Measurements from ENCODE around the gene BOD1.

DNA sequence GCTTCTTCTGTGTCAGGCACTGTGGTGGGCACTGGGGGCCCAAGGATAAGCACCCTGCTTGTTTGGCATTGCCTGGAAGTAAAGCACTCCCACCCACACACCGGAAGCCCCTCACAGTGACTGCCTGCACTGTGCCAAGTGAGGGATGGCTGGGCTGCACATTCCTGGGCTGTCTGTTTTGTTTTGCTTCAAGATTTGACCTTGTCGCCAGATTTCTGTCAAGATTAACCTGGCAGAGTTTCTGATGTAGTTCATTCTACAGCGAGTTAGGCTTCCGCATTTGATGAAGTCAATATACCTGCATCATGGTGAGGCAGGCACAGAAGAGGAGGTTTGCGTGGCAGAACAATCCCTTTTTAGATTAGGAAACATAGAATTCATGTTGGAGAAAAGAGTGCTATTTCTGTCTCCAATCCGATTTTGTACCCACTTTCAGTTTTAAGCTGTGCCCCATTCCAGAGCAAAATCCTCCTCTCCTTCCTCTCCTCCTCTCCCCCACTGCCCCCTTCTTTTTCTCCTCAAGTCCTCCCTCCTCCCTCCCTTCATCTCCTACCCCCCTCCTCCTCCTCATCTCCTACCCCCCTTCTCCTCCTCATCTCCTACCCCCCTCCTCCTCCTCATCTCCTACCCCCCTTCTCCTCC, 14.4 kb upstream of the BOD1 start:
- TF ChIP-seq, protein P1, sequence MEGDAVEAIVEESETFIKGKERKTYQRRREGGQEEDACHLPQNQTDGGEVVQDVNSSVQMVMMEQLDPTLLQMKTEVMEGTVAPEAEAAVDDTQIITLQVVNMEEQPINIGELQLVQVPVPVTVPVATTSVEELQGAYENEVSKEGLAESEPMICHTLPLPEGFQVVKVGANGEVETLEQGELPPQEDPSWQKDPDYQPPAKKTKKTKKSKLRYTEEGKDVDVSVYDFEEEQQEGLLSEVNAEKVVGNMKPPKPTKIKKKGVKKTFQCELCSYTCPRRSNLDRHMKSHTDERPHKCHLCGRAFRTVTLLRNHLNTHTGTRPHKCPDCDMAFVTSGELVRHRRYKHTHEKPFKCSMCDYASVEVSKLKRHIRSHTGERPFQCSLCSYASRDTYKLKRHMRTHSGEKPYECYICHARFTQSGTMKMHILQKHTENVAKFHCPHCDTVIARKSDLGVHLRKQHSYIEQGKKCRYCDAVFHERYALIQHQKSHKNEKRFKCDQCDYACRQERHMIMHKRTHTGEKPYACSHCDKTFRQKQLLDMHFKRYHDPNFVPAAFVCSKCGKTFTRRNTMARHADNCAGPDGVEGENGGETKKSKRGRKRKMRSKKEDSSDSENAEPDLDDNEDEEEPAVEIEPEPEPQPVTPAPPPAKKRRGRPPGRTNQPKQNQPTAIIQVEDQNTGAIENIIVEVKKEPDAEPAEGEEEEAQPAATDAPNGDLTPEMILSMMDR (IDR thresholded peaks at IDR 0.05) = no peak
- TF ChIP-seq POLR2A (IDR thresholded peaks at IDR 0.05; ENCODE audit: low read depth) = no peak
